ENCODE measurements around the gene MAP3K9. TPM values are rescaled to one million over a fixed set of nuclear protein-coding genes. Genes with fewer than 3 reads are reported as not detected.

Gene MAP3K9
- total and polyA plus RNA-seq, 9 of the 15 experiments (the other 6 are each of a cell fraction or from before 2014, with no cell fraction given) = 0.03 to 0.60 (median 0.36) TPM

DNA sequence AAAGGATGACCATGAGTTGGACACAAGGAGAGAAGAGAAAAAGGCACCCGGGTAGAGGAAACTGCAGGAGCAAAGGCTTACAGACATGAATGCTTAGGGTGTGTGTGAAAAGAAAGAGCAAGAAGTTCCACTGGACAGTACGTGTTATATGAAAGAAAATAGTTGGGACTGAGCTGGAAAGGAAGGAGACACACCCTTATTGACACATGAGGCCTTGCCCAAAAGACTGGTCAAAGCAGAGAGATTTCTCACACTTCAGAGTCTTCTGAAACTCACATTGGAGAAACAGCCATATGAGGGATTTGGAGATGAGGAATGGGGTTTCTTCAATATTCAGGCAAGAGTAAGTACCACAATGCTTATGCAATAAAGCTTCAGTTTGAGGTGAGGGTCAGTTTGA, 111.6 kb downstream of the MAP3K9 start (continued):
- TF ChIP-seq XRCC3 (IDR thresholded peaks at IDR 0.05) (no peak), ZNF584 (CRISPR knock-in tag; IDR thresholded peaks at IDR 0.05; ENCODE audit: low read depth) (no peak)

DNA sequence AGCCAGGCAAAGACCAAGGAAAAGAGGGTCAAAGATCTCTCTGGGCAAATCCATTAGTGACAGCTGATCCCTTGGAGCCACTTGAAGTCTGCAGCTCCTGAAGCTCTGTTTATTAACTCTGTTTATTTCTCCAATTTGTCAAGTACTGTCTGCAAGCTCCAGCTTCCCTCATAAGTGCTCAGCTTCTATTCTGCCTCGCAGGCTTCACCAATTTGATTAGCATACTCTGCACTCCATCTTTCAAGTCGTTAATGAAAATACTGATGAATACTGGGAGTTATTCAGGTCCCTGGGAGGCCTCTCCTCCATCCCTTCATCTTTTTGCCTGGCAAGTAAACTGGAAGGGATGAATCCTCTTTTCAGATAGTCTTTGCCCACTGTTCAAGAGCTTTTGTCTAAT, 113.3 kb downstream of the MAP3K9 start:
- H3K9me3 ChIP-seq (replicated peaks; ENCODE audit: control insufficient read depth, insufficient read depth, low read depth, low read length) = no peaks in the 10 kb centered on the region
- H3K4me2 ChIP-seq (ENCODE audit: insufficient read depth, low read length) = no peak overlapping the region
- in situ Hi-C loops (cut with MboI) (no loop called here), intact Hi-C loops (cut with micrococcal nuclease) (no loop called here)
- no peaks in the 10 kb centered on the region for H3K9me1 ChIP-seq (ENCODE audit: control insufficient read depth, insufficient read depth, low read length)
- H3K4me3 ChIP-seq = no peak overlapping the region
- DNase-seq (ENCODE audit: extremely low read depth in 1 of 4, low spot score in 3 of 4) (no peak), ATAC-seq (no peak), FAIRE-seq (no peak)
- no peaks in the 10 kb centered on the region for H3K36me3 ChIP-seq (ENCODE audit: control insufficient read depth, insufficient read depth, low read length)
- H2AFZ ChIP-seq (ENCODE audit: low read depth, low read length) = no peak overlapping the region
- TF ChIP-seq, protein P1, sequence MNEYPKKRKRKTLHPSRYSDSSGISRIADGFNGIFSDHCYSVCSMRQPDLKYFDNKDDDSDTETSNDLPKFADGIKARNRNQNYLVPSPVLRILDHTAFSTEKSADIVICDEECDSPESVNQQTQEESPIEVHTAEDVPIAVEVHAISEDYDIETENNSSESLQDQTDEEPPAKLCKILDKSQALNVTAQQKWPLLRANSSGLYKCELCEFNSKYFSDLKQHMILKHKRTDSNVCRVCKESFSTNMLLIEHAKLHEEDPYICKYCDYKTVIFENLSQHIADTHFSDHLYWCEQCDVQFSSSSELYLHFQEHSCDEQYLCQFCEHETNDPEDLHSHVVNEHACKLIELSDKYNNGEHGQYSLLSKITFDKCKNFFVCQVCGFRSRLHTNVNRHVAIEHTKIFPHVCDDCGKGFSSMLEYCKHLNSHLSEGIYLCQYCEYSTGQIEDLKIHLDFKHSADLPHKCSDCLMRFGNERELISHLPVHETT (CRISPR knock-in tag; conservative IDR thresholded peaks at IDR 0.05 in 1 of 2, IDR thresholded peaks at IDR 0.05 in 1 of 2) = no peak
- TF ChIP-seq KAT7 (CRISPR knock-in tag; IDR thresholded peaks at IDR 0.05; ENCODE audit: borderline replicate concordance) = no peak
- TF ChIP-seq NFIC (IDR thresholded peaks at IDR 0.05) = no peak
- WGBS (ENCODE audit: insufficient coverage, low coverage, missing lambda C conversion rate) = 21% methylated on average over 2 of the region's 2 CpGs
- H3K27me3 ChIP-seq (ENCODE audit: control insufficient read depth in 2 of 2, insufficient read depth in 2 of 2, low read length in 2 of 2) = no peaks in the 10 kb centered on the region
- H4K20me1 ChIP-seq (replicated peaks; ENCODE audit: control insufficient read depth, insufficient read depth, low read length) = no peaks in the 10 kb centered on the region
- no peaks in the 10 kb centered on the region for H3K79me2 ChIP-seq (ENCODE audit: control insufficient read depth, insufficient read depth, low read length)
- no peak overlapping the region for H3K9ac ChIP-seq (ENCODE audit: insufficient read depth in 1 of 2, low read depth in 2 of 2, low read length in 2 of 2)
- H3K27ac ChIP-seq (ENCODE audit: extremely low read depth, low read depth, low read length) = no peak overlapping the region
- BruUV-seq (replicated peaks) = no TSS peak
- CTCF ChIA-PET (ENCODE audit: low intra/inter-chr PET ratio) = no interaction called here
- peaks cover 8 to 14% of the 10 kb centered on the region in 2 experiments; a peak in 4 of 5 replicates for H3K4me1 ChIP-seq (replicated peaks in 1 of 2; ENCODE audit: control insufficient read depth in 2 of 2, insufficient read depth in 2 of 2, low read length in 2 of 2)
- POLR2A ChIA-PET = no interaction called here
